HFF-Myc (cell line): ENCODE measurements around the gene CFH.

Experiments used
- DNase-seq: peaks from one replicate; pipeline ENCODE4 v3.0.0-alpha.2; 2011; ENCODE audit warnings: low read depth; ENCODE audit errors: extremely low read depth
- H3K4me3 ChIP-seq: replicated peaks from 2 replicates; pipeline ENCODE4 v1.5.1; 2011; ENCODE audit warnings: low read depth, mild to moderate bottlenecking, control low read depth, low read length
- TF ChIP-seq, protein P1 (sequence below): IDR thresholded peaks from 2 replicates; pipeline ENCODE4 v1.5.1; 2012; ENCODE audit warnings: mild to moderate bottlenecking, low read depth, low read length, control low read depth; ENCODE audit errors: missing control alignments

Gene CFH

DNA sequence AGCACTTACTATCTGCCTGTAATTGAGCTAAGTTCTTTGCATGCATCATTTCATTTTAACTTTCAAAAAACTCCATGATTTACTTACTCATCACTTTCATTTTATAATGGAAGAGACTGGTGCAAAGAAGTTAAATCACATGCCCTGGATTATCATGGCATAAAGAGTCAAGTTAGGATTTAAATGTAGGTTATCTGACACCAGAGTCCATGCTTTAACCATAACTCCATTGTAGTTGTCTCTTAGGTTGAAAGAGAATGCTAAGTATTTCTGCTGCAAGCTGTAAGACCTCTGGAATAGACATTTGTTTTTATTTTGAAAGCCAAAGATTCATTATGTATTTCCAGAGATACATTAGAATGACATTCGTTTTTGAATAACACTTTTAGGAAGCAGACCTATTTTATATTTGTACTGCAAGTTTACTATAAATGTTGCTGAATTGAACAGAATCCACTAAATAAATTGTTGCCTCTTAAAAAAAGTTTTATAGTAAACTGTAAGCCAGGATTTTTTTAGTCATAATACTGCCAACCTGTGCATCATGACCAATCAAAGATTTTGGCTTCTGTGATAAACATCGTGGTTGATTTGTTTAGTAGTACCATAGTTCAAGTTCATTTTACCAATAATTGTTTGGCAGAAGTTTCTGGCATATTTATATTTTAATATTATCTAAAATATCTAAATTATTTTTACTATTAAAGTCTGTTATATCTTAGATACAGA lies 26.1 kb downstream of the CFH start:
- no peak for DNase-seq
- no peak overlapping the region for H3K4me3 ChIP-seq
- TF ChIP-seq, protein P1, sequence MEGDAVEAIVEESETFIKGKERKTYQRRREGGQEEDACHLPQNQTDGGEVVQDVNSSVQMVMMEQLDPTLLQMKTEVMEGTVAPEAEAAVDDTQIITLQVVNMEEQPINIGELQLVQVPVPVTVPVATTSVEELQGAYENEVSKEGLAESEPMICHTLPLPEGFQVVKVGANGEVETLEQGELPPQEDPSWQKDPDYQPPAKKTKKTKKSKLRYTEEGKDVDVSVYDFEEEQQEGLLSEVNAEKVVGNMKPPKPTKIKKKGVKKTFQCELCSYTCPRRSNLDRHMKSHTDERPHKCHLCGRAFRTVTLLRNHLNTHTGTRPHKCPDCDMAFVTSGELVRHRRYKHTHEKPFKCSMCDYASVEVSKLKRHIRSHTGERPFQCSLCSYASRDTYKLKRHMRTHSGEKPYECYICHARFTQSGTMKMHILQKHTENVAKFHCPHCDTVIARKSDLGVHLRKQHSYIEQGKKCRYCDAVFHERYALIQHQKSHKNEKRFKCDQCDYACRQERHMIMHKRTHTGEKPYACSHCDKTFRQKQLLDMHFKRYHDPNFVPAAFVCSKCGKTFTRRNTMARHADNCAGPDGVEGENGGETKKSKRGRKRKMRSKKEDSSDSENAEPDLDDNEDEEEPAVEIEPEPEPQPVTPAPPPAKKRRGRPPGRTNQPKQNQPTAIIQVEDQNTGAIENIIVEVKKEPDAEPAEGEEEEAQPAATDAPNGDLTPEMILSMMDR, result no peak

DNA sequence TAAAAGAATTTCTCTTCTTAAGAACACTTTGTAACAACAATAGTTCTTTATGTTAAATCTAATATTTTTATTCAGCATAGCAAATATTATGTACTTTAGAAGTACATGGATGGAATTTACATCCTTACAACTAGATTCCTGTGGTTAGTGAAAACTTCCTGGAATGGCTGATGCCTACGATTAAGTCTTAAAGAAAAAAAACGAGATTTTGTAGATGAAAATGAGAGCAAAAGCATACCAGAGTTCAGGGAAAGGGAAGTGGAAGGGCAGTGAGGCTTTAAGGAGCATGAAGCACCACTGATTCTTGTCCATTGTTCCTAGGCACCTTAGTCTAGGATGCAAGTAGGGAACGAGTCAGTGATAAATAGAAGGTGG lies 26.7 kb downstream of the CFH start:
- no peak overlapping the region for H3K4me3 ChIP-seq
- peak; percentile 55 for DNase-seq
- TF ChIP-seq, protein P1, result no peak

DNA sequence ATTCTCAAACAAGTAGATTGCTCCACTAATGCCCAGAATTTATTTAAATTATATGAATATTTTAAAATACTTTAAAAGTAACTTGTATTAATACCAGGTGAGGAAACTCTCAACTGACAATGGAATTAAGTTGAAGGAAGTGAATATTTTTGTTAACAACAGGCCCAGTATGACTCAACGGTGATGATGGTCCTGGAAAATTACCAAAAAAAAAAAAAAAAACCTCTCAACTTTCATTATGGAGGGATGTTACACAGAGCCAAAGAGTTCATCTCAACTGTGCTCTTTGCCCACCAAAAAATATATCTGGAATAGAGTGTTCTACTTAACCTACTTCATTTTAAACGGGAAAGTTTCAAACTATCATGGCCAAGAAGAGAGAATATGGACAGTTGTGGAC lies 28.3 kb downstream of the CFH start:
- TF ChIP-seq, protein P1, result no peak
- peak; percentile 43 for DNase-seq
- H3K4me3 ChIP-seq, result no peak overlapping the region

GRCh38 chr1:196684476-196684875 lies 32.6 kb downstream of the CFH start:
- DNase-seq, result no peak
- TF ChIP-seq, protein P1, result no peak
- H3K4me3 ChIP-seq, result no peak overlapping the region

DNA sequence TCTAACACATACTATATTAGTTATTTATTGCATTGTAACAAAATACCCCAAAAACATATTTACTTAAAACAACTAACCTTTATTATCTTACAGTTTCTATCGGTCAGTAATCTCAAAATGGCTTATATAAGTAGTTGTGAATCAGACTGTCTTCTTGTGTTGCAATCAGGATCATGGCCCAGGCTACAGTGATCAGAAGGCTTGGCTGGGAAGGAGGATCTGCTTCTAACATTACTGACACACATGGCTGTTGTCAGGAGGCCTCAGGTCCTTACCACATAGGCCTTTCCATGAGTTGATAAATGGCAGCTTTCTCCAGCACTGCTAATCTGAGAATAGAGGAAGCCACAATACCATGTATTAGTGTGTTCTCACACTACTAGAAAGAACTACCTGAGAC lies 33.7 kb downstream of the CFH start:
- TF ChIP-seq, protein P1, result no peak
- no peak for DNase-seq
- no peak overlapping the region for H3K4me3 ChIP-seq

DNA sequence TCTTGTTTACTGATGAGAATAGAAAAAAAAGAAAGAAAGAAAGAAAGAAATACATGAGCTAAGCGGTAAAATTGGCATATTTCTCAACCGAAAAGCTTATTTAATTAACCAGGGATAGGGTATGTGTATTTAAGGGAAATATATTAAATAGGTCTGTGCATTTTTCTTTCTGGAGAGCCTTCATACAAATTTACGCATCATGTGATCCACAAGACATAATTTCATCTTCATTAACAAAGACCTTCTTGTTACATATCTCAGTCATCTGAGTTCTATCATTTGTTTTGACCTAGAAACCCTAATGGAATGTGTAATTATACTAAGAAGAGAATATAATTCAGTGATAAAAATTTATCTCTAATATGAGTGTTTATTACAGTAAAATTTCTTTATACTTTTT lies 37.2 kb downstream of the CFH start:
- H3K4me3 ChIP-seq, result no peak overlapping the region
- TF ChIP-seq, protein P1, result no peak
- DNase-seq, result no peak

DNA sequence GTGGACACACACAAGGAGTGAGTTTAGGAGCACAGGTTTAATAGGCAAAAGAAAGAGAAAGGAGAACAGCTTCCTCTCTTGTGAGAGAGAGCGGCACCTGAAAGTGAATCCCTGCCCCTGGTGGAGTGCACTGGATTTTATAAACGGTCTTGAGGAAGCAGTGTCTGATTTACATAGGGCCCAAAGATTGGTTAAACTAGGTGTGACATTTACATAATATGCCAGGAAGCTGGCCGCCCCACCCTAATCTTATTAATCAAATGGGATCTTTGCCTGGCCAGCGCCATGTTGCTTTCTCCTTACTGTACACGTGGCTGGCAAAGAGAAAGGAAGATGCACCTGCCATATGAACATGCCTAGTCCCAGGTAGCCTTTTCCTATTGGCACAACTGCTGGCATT lies 38.7 kb downstream of the CFH start:
- no peak for DNase-seq
- H3K4me3 ChIP-seq, result no peak overlapping the region
- TF ChIP-seq, protein P1, result no peak
